ENCODE results near the gene KLRB1.
"Not testable (repeated sequence)": the region's sequence is repeated elsewhere in the genome, so short reads cannot be mapped to it uniquely, and the experiment has no call there.

GRCh38 chr12:9545489-9545888 is 62.2 kb downstream of the KLRB1 start:
- TF ChIP-seq, protein P1, sequence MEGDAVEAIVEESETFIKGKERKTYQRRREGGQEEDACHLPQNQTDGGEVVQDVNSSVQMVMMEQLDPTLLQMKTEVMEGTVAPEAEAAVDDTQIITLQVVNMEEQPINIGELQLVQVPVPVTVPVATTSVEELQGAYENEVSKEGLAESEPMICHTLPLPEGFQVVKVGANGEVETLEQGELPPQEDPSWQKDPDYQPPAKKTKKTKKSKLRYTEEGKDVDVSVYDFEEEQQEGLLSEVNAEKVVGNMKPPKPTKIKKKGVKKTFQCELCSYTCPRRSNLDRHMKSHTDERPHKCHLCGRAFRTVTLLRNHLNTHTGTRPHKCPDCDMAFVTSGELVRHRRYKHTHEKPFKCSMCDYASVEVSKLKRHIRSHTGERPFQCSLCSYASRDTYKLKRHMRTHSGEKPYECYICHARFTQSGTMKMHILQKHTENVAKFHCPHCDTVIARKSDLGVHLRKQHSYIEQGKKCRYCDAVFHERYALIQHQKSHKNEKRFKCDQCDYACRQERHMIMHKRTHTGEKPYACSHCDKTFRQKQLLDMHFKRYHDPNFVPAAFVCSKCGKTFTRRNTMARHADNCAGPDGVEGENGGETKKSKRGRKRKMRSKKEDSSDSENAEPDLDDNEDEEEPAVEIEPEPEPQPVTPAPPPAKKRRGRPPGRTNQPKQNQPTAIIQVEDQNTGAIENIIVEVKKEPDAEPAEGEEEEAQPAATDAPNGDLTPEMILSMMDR (IDR thresholded peaks at IDR 0.05), result not testable (repeated sequence)
- not testable (repeated sequence) for TF ChIP-seq EZH2phosphoT487 (IDR thresholded peaks at IDR 0.05; ENCODE audit: borderline replicate concordance, low read depth); POLR2AphosphoS5 (IDR thresholded peaks at IDR 0.05; ENCODE audit: low read depth, low read length); SIN3A (IDR thresholded peaks at IDR 0.05; ENCODE audit: borderline replicate concordance, low read depth, low read length); MEF2A (IDR thresholded peaks at IDR 0.05; ENCODE audit: borderline replicate concordance, low read depth); IRF3 (IDR thresholded peaks at IDR 0.05; ENCODE audit: low read depth, low read length); RFX5 (IDR thresholded peaks at IDR 0.05; ENCODE audit: low read length); SMC3 (IDR thresholded peaks at IDR 0.05; ENCODE audit: low read depth, low read length)
- TF ChIP-seq, protein P2, sequence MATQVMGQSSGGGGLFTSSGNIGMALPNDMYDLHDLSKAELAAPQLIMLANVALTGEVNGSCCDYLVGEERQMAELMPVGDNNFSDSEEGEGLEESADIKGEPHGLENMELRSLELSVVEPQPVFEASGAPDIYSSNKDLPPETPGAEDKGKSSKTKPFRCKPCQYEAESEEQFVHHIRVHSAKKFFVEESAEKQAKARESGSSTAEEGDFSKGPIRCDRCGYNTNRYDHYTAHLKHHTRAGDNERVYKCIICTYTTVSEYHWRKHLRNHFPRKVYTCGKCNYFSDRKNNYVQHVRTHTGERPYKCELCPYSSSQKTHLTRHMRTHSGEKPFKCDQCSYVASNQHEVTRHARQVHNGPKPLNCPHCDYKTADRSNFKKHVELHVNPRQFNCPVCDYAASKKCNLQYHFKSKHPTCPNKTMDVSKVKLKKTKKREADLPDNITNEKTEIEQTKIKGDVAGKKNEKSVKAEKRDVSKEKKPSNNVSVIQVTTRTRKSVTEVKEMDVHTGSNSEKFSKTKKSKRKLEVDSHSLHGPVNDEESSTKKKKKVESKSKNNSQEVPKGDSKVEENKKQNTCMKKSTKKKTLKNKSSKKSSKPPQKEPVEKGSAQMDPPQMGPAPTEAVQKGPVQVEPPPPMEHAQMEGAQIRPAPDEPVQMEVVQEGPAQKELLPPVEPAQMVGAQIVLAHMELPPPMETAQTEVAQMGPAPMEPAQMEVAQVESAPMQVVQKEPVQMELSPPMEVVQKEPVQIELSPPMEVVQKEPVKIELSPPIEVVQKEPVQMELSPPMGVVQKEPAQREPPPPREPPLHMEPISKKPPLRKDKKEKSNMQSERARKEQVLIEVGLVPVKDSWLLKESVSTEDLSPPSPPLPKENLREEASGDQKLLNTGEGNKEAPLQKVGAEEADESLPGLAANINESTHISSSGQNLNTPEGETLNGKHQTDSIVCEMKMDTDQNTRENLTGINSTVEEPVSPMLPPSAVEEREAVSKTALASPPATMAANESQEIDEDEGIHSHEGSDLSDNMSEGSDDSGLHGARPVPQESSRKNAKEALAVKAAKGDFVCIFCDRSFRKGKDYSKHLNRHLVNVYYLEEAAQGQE (IDR thresholded peaks at IDR 0.05; ENCODE audit: low read depth, low read length), result not testable (repeated sequence)
- TF ChIP-seq, protein P3, sequence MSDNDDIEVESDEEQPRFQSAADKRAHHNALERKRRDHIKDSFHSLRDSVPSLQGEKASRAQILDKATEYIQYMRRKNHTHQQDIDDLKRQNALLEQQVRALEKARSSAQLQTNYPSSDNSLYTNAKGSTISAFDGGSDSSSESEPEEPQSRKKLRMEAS (IDR thresholded peaks at IDR 0.05; ENCODE audit: low read depth), result not testable (repeated sequence)
- TF ChIP-seq, protein P4, sequence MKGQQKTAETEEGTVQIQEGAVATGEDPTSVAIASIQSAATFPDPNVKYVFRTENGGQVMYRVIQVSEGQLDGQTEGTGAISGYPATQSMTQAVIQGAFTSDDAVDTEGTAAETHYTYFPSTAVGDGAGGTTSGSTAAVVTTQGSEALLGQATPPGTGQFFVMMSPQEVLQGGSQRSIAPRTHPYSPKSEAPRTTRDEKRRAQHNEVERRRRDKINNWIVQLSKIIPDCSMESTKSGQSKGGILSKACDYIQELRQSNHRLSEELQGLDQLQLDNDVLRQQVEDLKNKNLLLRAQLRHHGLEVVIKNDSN (IDR thresholded peaks at IDR 0.05; ENCODE audit: borderline replicate concordance, low read depth), result not testable (repeated sequence)

Measured in SK-N-SH (cell line).